HG03025 (cell line): ENCODE data around the gene ZNF488.

Experiments
- ATAC-seq: cut with Tn5 transposase; IDR thresholded peaks from one replicate; pipeline ENCODE4 v1.9.1; 2021; ENCODE audit warnings: mild to moderate bottlenecking, moderate library complexity; ENCODE audit not compliant: unreplicated experiment, low FRiP score

The ZNF488 gene

DNA sequence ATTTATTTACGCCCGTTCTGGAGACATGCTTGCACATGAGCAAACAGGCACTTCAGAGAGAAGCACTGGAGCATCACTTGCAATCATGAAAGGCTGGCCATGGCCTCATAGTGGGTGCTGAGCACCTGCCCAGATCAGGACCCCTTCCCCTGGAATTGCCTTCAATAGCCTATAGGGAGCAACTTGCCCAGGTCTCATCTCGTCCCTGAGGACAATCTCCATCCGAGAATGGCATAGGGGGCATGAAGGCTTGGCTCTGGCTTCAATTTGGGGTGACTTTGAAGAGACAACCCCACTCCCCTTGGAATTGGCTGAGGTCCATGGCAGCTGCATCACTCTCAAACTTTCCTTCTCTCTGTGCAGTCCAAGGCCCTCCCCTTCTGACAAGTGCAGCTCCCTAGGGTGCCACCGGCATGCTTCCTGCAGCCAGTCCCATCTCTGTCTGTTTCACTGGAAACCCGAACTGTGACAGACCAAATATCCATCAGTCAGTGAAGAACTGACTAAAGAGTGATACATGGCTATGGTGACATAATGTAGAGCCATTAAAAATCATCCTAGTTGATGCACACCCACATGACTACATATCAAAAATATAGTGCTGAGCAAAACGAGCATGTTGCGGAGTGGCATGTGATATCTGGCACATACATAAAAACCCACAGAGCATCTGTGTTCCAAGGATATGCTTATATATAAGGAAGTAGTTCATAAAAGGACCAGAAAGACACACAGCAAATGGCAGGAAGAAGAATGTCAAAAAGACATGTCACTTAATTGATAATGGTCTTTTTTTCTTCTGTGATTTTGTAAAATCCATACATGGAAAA, 49.4 kb downstream of the ZNF488 start:
- no peak for ATAC-seq

DNA sequence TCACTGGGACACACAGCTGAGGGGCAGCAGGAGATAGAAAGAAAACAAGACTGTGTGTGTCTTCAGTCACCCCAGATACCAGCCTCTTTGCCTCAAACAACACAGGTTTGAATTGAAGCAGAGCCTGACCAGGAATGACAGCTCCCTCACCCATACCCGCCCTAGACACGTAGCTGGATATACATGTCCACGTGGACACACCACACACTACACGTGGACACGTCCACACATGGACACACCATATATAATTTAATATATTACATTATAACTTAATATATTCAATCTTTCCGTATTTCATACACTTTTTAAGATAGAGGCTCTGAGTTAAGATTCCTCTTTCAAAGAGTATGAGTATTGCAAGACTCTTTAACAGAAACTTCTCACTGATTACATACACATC, 50.6 kb downstream of the ZNF488 start:
- no peak for ATAC-seq

DNA sequence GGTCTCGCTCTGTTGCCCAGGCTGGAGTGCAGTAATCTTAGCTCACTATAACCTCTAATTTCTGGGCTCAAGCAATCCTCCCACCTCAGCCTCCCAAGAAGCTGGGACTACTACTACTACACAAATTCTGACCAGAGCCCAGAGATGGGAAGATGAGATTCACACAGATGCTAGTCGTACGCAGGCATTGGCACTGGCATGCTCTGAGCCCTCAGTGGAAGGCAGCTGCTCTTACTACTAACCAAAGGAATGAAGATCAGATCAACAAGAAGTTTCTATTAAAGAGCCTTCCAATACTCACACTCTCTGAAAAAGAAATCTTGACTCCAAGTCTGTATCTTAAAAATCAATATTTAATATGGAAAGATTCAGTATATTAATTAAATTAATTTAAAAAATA, 51.1 kb downstream of the ZNF488 start:
- ATAC-seq = no peak

DNA sequence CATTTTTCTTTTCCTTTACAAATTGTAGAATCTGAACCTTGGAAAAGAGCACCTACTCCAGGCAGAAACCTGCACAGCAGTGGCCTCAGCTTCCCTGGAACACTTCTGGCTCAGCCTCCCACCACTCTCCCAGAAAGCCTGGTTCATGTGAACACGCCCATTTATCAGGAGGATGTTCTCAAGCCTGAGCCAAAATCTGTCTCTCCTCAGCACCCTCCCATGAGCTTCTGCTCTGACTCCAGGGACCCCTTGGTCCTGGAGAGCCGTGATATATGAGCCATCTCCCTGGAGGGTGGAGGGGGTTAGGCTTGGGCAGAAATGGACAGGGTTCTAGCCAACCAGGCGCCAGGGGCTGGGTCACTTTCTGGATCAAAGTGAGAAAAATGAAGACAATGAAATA, 51.7 kb downstream of the ZNF488 start:
- no peak for ATAC-seq

DNA sequence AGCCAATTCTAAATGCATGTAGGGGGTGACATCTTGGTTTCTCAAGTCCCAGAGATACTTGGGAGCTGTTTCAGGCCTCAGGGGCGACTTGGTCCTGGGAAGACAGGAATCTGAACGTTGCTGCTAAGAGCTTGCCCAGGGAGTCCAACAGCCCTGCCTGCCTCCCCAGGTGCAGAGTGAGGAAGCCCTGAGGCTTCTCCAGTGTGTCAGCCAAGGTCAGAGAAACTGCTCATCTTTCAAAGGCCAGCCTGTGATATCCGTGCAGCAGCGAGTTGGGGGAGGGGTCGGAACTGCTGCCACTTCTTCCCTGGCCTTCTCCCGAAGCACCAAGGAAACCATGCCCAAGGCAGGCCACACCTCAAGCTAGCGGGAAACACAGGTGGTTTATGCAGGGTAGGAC, 52.1 kb downstream of the ZNF488 start:
- ATAC-seq = no peak

DNA sequence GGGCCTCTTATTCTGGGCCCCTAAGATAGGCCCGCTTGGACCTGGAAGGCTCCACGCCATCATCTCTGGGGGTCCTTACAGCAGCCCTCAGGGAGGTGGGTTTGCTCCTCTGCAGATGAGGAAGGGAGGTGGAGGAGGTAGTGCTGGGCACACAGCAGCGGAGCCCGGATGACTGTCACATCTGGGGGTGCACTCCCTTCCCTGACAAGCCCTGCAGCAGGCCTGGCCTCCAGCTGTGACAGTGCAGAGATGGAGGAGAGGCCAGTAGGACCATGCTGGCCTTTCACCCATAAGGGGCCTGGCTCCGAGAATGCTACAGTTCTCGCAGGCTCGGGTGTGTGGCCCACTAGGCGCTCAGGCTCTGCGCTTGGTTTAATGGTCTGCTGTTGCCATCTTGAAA, 52.6 kb downstream of the ZNF488 start:
- ATAC-seq = no peak

DNA sequence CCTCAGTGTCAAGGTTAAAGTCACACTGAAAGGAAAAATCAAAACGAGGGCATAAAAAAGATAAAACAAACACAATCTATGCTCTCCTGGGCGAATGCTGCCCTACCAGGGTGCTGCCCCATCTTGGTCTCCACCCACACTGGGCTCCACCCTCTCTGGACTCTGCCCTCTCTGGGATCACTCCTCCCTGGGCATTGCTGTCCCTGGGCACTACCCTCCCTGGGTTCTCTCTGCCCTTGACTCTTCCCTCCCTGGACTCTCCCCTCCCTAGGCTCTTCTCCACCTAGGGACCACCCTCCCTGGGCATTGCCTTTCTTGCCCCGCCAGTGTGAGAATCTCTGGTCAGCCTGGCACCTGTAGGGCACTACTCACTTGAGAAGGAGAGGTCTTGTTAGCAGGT, 53.3 kb downstream of the ZNF488 start:
- no peak for ATAC-seq

DNA sequence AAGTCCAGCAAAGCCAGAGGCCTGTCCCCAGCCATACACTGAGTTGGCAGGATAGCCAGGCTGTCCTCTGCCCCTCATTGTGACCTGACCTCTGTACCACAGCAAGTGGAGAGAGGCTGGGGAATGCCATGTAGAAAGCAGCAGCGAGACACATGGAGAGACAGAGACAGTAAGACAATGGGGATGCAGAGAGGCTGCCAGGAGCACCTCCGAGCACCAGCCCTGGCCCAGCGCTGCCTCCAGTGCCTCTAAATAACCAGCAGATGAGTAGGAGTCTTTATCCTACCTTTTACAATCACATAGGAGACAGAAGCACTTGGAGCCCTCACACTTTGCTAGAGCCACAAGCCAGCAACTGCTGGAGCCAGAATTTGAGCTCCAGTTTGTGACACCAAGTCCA, 53.7 kb downstream of the ZNF488 start:
- ATAC-seq = no peak

DNA sequence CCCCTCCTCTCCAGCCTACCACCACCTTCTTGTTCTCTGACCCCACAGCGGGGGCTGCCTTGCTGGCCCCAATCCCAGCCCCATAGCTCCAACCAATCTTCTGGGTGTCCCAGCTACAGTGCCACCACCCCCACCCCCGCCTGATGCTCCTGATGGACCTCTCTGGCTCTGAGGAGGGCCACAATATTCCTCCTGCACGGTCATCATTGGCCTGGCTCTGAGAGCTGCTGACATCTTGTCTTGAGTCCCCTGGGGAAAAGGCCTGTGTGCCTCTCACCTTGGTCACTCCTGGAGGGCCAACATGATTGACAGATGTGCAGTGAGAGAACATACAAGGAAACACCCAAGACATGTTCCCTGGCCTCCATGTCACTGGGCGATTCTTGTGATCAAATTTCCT, 54.2 kb downstream of the ZNF488 start:
- ATAC-seq = no peak

DNA sequence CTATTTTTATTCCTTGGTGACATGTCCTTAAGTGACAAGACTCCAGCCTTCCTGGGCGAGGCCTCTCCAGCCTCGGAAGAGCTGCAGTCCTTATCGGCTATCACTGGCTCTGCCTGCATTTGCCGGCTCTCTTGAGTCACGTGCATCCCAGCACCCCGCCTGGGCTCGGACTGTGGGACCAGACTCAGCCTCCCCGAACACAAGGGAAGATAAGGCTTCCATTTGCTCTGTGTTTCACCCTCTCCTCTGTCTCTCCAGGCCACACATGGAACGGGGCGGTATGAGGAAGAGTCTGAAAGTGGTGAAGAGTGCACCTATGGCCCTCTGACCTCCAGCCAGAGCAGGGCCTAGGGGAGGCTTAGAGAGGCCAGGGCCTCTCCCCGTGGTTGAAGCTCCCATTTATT, 57.2 kb downstream of the ZNF488 start:
- ATAC-seq = no peak

DNA sequence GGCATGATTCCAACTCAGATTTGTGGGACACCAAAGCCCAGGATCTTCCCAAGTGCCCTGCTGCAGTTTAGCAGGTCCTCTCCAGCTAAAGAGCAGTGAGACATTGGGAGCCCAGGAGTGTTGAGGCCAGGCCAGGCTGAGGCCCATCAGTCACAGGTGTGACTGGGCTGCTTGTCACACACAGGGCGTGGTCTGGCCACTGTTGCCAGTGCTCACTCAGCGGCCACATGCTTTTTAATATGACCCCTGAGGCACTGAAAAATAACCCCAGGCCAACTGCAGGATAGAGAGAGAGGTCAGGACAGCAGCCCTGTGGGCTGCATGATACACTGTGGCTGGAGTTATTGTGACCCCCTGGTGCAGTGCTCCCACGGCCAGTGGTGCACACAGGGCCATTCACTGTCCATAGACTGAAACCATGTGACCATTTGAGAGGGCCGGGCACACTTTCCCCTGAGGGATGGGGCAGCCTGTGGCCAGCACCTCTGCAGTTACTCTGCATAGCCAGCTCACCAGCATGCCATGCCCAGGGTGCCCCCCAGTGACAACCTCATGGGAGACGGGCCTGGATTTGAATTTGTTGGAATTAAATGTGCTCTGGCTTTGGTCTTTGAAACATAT, 57.7 kb downstream of the ZNF488 start:
- no peak for ATAC-seq

DNA sequence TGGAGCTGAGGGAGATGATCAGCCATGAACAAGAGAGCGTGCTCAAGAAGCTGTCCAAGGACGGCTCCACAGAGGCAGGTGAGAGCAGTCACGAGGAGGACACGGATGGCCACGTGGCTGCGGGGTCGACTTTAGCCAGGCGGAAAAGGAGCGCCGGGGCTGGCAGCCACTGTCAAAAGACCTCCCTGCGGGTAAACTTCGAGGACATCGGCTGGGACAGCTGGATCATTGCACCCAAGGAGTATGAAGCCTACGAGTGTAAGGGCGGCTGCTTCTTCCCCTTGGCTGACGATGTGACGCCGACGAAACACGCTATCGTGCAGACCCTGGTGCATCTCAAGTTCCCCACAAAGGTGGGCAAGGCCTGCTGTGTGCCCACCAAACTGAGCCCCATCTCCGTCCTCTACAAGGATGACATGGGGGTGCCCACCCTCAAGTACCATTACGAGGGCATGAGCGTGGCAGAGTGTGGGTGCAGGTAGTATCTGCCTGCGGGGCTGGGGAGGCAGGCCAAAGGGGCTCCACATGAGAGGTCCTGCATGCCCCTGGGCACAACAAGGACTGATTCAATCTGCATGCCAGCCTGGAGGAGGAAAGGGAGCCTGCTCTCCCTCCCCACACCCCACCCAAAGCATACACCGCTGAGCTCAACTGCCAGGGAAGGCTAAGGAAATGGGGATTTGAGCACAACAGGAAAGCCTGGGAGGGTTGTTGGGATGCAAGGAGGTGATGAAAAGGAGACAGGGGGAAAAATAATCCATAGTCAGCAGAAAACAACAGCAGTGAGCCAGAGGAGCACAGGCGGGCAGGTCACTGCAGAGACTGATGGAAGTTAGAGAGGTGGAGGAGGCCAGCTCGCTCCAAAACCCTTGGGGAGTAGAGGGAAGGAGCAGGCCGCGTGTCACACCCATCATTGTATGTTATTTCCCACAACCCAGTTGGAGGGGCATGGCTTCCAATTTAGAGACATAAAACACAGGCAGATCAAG, 58.5 kb downstream of the ZNF488 start:
- ATAC-seq = no peak

DNA sequence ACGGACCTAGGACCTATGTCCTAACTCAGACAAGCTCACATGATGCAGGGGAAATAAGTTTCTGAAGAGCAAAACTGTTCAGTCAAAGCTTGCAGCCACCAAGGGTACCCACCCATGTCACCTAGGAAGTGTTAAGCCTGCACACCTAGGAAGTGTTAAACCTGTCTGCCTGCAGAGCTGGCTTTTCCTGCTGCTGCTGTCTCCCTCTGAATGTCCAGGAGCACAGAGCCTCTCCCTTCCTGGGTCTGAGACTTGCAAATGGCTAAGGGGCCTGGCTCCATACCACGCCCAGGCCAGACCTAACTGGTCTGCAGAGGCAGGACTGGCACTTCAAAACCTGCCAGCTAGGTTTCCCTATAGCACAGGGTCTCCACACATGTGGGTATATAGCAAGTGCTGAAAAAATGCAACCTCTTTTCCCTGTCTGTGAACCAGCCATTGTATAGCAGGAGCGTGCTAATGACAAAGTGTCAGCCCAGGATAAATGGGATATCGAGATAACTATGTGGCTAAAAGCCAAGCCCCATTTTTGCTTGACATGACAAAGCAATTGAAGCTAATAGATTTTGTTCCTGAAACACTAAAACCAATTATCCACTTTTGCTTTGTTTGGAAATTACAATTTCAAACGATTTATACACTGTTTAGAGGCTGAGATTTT, 60.3 kb downstream of the ZNF488 start:
- ATAC-seq = no peak

DNA sequence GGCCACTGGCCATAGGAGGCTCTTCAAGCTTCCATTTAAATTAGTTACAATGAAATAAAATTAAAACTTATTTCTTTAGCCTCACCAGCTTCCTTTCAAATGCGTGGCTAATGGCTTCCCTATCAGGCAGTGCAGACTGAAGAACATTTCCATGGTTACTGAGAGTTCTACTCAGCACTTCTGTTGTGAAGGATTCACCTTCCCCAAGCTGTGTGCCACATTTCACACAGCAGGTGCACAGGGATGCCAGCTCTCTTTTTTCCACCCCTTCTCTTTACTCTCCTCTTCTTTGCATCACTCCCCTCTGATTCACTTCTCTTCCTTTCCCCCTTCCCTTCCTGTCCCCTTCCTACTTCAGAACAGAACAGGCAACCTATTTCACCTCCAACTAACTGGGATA, 61.0 kb downstream of the ZNF488 start:
- no peak for ATAC-seq

DNA sequence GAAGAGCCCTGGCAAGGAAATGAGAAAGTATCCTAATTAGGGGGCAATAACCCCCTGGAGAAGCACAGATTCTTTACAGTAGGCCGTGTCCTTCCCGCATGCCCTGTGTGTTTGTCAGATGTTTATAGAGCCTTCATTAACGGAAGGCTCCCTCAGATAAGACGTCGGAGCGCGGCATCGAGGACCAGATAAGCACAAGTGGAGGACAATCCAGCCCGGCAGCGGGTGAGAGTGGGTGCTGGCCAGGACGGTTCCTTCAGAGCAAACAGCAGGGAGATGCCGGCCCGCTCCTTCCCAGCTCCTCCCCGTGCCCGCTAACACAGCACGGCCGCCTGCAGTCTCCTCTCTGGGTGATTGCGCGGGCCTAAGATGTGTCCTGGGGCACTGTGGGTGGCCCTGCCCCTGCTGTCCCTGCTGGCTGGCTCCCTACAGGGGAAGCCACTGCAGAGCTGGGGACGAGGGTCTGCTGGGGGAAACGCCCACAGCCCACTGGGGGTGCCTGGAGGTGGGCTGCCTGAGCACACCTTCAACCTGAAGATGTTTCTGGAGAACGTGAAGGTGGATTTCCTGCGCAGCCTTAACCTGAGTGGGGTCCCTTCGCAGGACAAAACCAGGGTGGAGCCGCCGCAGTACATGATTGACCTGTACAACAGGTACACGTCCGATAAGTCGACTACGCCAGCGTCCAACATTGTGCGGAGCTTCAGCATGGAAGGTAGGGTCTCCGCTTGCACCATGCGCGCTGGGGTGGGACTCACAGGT, 61.6 kb downstream of the ZNF488 start, which contains the start of gene GDF2:
Gene GDF2, plus strand, starts transcription at position 155 of the 762 bp plus-strand sequence. Its CDS starts 215 bp downstream, at position 370.
- no peak for ATAC-seq

DNA sequence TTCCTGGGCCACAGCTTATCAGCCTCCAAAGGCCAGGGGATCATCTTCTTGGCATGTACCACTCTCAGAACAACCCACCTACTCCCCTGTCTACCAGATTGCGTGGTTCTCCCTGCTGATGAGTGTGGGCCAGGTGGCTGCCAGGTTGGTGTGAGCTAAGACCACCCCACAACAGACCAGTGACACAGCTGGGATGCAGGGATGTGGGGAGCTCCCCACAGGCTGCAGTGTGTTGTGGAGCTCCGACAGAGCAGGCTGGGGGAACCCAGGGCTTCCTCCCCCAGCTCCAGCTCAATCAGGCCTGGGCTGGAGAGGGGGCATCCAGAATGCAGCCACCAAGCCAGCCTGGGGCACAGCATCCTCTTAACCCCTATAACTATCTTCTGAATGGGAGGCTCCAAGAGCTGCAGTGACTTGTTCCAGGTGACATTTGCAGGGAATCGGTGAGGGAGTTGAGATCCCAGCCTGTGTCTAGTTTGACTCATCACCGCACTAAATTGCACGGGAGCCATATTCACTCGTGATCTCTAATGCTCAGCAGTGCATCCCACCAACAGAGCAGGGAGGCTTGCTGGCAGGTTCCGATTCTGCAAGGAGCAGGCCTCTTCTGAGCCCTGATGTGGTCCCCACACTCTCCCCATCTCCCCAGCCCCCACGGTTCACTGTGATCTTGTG, 62.4 kb downstream of the ZNF488 start:
- ATAC-seq = no peak

DNA sequence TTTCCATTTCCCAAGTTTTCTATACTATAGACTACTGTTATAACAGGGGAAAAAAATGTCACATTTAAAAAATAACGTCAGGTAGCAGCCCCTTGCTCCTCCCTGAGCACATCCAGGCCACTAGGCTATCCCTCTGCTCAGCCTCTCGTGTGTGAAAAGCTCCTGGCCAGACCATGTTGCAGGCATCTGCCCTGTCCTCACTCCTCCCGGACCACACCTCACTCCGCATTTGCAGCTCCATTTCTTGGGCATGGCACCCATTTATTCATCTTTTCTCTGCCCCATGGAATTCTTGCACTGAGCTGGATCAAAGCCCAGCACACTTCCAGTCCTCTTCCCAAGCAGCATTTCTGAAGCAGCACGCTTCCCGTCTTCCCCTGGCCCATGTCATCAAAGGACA, 63.3 kb downstream of the ZNF488 start:
- no peak for ATAC-seq

DNA sequence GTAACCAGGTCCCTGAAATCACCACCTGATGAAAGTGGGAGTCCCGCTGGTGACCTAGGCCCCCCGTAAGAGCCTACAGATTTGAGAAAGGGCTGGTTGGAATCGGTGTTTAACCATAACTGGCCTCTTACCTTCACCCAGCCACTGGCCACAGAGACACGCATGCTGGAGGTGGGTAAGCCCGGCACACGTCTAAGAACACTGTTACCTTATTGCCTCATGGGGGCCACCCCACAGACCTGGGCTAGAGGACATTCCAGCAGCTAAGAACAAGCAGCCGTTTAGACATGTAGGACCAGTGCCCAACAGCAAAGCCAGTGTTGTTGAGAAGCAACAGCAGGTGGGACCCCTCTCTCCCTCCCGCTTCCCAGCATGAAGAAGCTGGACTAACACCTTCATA, 64.3 kb downstream of the ZNF488 start:
- no peak for ATAC-seq

DNA sequence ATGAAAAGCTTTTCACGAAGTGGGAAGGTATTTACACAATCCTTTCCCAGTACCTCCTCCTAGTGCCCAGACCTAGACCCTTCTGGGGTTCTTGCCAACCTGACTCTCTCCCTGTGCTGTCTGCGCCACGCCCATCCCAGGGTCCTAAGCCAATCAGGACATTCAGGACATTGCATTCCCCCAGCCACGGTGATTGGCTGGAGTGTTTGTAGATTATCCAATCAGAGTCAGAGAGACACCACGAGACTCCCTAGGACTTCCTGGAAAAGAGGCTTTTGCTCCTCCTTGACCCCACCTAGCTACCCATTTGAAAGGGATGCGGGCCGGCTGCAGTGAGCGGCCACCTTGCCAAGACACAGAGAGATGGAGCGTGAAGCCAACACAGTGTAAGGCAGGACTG, 65.4 kb downstream of the ZNF488 start:
- no peak for ATAC-seq
